Neuron (in vitro differentiated cells): Measurements from ENCODE around the gene MRFAP1.

ENCODE experiments used
- H2AFZ ChIP-seq: one replicate; pipeline ENCODE4 v1.6.1; 2013; ENCODE audit warnings: low read depth, mild to moderate bottlenecking, inconsistent platforms, low read length, moderate library complexity
- H3K27me3 ChIP-seq: one replicate; pipeline ENCODE4 v1.6.1; 2013; ENCODE audit warnings: low read length; ENCODE audit not compliant: insufficient read depth
- H3K36me3 ChIP-seq: one replicate; pipeline ENCODE4 v1.6.1; 2013; ENCODE audit warnings: low read length; ENCODE audit not compliant: insufficient read depth
- H3K4me1 ChIP-seq: one replicate; pipeline ENCODE4 v1.6.1; 2013; ENCODE audit warnings: low read length; ENCODE audit not compliant: insufficient read depth
- H3K4me3 ChIP-seq: 2 replicates; pipeline ENCODE4 v1.5.1; 2013; ENCODE audit warnings: mild to moderate bottlenecking, low read length, moderate library complexity
- H3K9me3 ChIP-seq: one replicate; pipeline ENCODE4 v1.6.1; 2013; ENCODE audit warnings: low read length

MRFAP1 gene

DNA sequence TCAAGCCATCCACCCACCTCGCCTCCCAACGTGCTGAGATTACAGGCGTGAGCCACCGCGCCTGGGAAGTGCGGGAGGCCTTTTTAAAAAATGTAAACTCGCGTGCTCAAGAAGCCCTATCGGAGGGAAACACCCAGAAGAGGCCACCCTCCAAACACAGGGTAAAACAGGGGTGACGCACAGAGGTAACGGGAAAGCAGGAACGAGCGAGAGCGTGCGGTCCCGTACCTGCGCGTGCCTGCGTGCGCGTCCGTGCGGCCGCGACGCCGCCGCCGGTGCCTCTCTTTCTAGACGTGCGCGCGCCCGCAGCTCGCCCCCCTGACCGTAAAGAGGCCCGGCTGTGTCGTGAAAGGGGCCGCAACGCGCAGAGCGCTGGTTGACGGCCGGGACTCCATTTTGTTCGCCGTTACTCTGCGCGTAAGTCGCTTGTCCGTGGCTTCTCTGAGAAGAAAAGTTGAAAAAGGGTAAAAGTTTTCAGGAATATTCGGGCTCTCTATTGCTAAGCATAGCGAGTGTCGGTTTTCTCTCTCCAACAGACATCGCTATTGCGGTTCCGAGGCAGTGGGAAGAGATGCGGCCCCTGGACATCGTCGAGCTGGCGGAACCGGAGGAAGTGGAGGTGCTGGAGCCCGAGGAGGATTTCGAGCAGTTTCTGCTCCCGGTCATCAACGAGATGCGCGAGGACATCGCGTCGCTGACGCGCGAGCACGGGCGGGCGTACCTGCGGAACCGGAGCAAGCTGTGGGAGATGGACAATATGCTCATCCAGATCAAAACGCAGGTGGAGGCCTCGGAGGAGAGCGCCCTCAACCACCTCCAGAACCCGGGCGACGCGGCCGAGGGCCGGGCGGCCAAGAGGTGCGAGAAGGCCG, at the start of gene MRFAP1:
MRFAP1 (plus strand) TSS at position 394 of the 872 bp plus-strand sequence; CDS start at position 572, 178 bp downstream.
- peaks cover 21% of the 10 kb centered on the region for H3K36me3 ChIP-seq
- H3K4me3 ChIP-seq, result peak within 1 kb of the TSS; percentile 65
- H3K27me3 ChIP-seq, result no peaks in the 10 kb centered on the region
- H2AFZ ChIP-seq, result peak within 1 kb of the TSS; percentile 1
- H3K4me1 ChIP-seq, result peaks cover 23% of the 10 kb centered on the region
- no peaks in the 10 kb centered on the region for H3K9me3 ChIP-seq

DNA sequence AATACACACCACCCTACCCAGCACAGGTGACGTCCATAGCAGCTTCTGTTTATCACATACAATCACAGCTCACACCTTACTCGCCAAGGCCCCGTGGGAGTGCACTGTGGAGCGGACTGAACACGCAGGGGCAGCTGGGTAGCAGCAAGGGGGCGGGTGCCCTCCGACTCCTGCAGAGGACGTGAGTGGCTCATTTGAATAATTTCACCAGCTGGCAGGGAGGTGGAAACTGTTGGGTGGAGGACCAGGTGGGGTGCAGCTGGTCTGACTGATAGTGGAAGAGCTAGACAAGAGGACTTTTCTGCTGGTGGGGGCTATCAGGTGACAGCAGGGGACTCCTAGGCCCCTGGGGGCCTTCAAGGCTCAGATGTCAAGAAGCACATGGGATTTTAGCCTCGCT, 49.2 kb upstream of the MRFAP1 start:
- peaks cover 12% of the 10 kb centered on the region for H3K36me3 ChIP-seq
- H3K27me3 ChIP-seq, result no peaks in the 10 kb centered on the region
- H3K9me3 ChIP-seq, result no peaks in the 10 kb centered on the region
- no peak overlapping the region for H2AFZ ChIP-seq
- H3K4me1 ChIP-seq, result no peaks in the 10 kb centered on the region
- H3K4me3 ChIP-seq, result no peak overlapping the region

DNA sequence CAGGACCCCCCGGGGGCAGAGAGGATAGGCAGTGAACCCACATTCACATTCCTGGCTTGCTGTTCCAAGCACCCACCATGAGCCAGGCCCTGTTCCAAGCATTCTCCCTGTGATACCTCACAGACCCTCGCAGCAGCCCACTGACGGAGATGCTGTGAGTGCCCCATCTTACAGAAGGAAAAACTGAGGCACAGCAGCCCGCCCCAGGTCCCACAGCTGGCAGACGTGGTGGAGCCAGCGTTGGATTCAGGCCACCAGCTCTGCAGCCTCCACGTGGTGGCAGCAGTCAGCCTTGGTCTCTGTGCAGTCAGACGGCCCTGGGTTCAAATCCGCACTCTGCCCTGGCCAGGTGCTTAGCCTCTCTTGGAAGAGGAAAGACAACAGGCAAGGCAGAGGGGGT, 48.7 kb upstream of the MRFAP1 start:
- Histone ChIP-seq H3K4me3 (no peak overlapping the region), H3K36me3 (peaks cover 12% of the 10 kb centered on the region), H3K27me3 (no peaks in the 10 kb centered on the region), H3K9me3 (no peaks in the 10 kb centered on the region), H2AFZ (no peak overlapping the region), H3K4me1 (no peaks in the 10 kb centered on the region)

DNA sequence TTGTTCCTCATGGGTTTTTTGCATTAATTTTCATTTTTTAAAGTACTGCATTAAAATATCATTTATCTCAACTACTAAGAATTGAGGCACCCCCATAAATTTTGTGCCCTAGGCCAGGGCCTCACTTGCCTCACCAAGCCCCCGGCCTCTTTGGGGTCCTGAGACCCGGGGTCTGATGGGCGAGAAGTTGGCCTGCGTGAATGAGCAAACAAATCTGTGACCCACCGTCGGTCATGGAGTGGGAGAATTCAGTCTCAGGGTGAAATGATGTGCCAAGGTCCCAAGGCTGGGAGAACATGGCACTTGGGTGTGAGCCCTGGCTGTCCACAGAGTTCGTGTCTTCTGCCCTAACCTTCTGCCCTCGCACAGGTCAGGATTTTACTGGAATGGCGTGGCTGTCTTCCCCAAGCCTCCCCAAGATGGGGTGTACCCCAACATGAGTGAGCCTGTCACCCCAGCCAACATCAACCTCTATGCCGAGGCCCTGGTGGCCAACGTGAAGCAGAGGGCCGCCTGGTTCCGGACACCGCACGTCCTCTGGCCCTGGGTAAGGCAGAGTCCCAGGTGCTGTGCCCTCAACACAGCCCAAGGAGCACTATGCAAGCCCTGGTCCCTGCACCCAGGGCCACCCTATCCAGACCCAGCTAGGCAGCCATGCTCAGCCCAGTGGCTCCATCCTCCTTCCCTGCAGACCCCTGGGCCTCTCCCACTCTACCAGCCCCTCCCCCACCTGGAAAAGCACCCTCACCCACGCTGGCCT, 47.5 kb upstream of the MRFAP1 start:
- Histone ChIP-seq H3K9me3 (no peaks in the 10 kb centered on the region), H3K27me3 (no peaks in the 10 kb centered on the region), H3K4me3 (no peak overlapping the region), H2AFZ (no peak overlapping the region), H3K36me3 (peaks cover 16% of the 10 kb centered on the region), H3K4me1 (no peaks in the 10 kb centered on the region)

DNA sequence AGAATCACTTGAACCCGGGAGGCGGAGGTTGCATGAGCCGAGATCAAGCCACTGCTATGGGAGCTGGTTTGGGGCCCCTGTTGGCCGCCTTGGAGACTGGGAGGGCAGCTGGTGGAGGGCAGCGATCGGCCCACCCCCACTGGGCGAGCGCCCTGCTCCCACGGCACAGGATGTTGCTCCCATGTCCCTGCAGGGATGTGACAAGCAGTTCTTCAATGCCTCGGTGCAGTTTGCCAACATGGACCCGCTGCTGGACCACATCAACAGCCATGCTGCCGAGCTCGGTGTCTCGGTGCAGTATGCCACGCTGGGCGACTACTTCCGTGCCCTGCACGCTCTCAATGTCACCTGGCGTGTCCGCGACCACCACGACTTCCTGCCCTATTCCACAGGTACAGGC, 46.1 kb upstream of the MRFAP1 start:
- Histone ChIP-seq H3K27me3 (no peaks in the 10 kb centered on the region), H2AFZ (no peak overlapping the region), H3K4me3 (no peak overlapping the region), H3K36me3 (peaks cover 16% of the 10 kb centered on the region), H3K9me3 (no peaks in the 10 kb centered on the region), H3K4me1 (no peaks in the 10 kb centered on the region)

DNA sequence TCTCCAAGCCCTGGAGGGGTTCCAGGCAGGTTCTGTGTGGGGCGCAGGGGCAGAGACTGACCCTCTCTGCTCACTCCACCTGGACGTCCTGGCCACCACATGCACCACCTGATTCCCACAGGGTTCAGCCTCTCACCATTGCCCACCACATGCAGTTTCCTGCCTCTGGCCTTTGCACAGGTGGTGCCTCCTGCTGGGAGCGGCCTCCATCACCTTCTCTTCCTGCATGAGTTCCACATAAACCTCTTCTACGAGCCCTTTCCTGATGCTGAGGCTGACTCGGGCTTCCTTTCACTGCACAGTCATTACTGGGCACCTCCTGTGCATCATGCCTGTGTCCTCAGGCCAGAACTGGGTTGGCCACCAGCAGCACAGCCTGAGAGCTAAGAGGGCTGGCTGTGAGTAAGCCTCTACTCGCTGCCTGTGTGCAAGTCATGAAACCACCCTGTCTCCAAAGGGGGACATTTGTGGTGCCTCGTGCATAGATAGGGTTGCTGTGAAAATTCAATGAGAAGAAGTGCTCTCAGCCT, 45.6 kb upstream of the MRFAP1 start:
- Histone ChIP-seq H3K27me3 (no peaks in the 10 kb centered on the region), H2AFZ (no peak overlapping the region), H3K9me3 (no peaks in the 10 kb centered on the region), H3K4me3 (no peak overlapping the region), H3K4me1 (no peaks in the 10 kb centered on the region), H3K36me3 (peaks cover 14% of the 10 kb centered on the region)

DNA sequence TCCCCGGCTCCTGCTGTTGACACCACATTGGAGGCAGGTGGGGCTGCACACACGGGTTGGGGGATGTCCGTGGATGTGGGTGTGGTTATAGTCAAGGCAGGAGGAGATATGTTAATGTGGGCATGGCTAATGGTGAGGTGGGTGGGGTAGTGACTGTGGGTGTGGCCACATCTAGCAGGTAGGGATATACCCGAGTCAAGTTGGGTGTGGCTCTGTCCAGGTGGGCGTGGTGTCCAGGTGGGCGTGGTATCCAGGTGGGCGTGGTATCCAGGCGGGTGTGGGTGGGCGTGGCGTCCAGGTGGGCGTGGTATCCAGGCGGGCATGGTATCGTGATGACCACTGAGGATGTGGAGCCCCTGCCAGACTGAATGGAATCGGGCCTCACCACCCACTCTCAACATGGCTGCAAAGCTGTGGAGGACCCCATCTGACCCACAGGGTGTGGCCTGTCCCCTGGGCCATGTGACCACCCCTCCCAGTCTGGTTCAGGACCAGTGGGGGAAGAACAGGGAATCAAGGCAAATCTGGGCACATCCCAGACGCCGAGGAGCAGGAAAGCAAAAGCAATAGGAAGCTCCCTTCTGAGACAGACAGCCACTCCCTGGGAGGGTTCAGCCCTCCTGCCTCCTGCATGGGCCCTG, 44.5 kb upstream of the MRFAP1 start:
- H3K9me3 ChIP-seq, result no peaks in the 10 kb centered on the region

DNA sequence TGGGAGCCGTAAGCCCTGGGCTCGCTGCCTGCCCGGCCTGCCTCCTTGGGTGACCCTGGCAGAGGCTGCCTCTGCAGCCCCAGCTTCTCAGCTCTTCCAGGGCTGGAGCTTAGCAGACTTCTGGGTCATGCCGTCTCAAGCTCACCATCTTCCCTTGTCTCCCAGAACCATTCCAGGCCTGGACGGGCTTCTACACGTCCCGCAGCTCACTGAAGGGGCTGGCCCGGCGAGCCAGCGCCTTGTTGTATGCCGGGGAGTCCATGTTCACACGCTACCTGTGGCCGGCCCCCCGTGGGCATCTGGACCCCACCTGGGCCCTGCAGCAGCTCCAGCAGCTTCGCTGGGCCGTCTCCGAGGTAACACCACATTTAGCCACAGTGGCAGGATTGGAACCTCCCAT, 43.5 kb upstream of the MRFAP1 start:
- peaks cover 15% of the 10 kb centered on the region for H3K36me3 ChIP-seq
- no peaks in the 10 kb centered on the region for H3K4me1 ChIP-seq
- H2AFZ ChIP-seq, result no peak overlapping the region
- no peaks in the 10 kb centered on the region for H3K27me3 ChIP-seq
- H3K4me3 ChIP-seq, result no peak overlapping the region
- no peaks in the 10 kb centered on the region for H3K9me3 ChIP-seq

More for the DNA sequence above, 44.5 kb upstream of the MRFAP1 start:
- Histone ChIP-seq H3K4me3 (no peak overlapping the region), H3K4me1 (no peaks in the 10 kb centered on the region), H2AFZ (no peak overlapping the region), H3K36me3 (peaks cover 13% of the 10 kb centered on the region), H3K27me3 (no peaks in the 10 kb centered on the region)

DNA sequence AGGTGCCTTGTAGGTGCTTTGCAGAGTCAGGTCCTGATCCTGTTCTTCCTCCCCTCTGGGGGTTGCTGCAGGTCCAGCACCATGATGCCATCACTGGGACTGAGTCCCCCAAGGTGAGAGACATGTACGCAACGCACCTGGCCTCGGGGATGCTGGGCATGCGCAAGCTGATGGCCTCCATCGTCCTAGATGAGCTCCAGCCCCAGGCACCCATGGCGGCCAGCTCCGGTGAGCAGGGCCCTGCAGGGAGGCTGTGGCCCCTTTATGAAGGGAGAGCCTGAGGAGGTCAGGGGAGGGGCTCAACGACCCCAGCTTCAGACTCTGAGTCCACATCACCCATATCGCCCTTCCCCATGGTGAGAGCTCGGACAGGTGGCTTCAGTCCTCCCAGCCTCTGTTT, 42.4 kb upstream of the MRFAP1 start:
- Histone ChIP-seq H3K9me3 (peaks cover 1% of the 10 kb centered on the region), H3K4me3 (no peak overlapping the region), H3K27me3 (no peaks in the 10 kb centered on the region), H3K4me1 (no peaks in the 10 kb centered on the region), H2AFZ (no peak overlapping the region), H3K36me3 (peaks cover 17% of the 10 kb centered on the region)

DNA sequence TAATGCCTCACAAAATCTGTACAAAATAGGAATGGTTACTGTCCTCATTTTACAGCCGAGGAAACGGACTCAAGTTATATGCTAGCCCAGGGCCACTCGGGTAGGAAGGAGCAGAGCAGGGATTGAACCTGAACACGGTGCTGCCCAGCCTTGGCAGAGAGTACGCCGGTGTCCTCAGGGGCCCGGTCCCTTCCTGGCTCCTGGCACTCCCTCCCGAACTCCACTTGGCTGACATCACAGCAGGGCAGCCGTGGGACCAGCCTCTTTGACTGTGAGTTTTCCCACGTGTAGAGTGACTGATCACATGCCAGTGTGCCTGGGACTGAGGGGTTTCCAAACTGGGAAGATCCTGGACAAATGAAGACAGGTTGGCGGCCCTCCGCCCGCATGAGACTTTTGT, 41.8 kb upstream of the MRFAP1 start:
- H3K27me3 ChIP-seq, result no peaks in the 10 kb centered on the region
- H2AFZ ChIP-seq, result no peak overlapping the region
- peaks cover 1% of the 10 kb centered on the region for H3K9me3 ChIP-seq
- no peaks in the 10 kb centered on the region for H3K4me1 ChIP-seq
- H3K36me3 ChIP-seq, result peaks cover 17% of the 10 kb centered on the region
- H3K4me3 ChIP-seq, result no peak overlapping the region

DNA sequence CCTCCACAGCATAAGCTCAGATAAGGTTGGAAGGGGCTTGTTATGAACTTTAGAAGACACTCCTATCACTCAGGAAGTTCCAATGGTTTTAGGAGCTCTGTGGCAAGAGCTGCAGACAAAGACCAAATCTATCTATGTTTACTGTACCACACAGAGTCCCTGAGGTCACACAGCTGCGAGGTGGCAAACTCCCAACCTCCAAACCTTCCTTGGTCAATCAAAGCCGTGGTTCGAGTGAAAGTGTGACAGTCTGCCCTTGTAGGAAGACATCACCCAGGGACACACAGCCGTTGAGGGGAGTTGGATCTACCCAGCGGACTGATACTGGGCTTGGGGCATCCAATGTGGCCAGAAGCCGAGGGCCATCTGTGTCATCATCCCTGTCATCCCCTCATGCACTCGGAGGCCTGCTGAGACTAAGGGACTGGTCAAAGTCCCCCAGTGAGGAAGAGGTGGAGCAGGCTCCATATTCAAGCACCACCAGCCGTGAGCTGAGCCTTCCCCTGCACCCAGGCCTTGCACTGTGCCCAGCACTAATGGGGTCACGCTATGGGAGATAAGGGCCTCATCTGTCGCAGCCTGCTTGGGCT, 38.7 kb upstream of the MRFAP1 start:
- Histone ChIP-seq H3K4me1 (no peaks in the 10 kb centered on the region), H3K4me3 (no peak overlapping the region), H2AFZ (no peak overlapping the region), H3K36me3 (peaks cover 25% of the 10 kb centered on the region), H3K27me3 (no peaks in the 10 kb centered on the region), H3K9me3 (peaks cover 18% of the 10 kb centered on the region)

DNA sequence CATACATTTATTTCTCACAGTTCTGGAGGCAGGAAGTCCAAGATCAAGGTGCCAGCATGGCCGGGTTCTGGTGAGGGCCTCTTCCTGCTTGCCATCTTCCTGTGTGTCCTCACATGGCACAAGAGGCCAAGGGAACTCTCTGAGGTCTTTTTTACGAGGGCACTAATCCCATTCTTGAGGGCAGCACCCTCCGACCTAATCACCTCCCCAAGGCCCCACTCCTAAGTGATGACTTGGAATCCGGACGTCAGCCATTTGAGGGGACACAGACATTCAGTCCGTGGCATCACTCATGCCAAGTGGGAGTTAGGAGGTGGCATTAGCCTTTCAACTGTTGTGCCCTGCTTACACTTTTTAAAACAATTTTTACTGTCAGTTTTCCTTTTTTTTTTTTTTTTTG, 38.2 kb upstream of the MRFAP1 start:
- H3K4me1 ChIP-seq, result no peaks in the 10 kb centered on the region
- no peak overlapping the region for H3K4me3 ChIP-seq
- H3K27me3 ChIP-seq, result no peaks in the 10 kb centered on the region
- peaks cover 18% of the 10 kb centered on the region for H3K9me3 ChIP-seq
- peaks cover 24% of the 10 kb centered on the region for H3K36me3 ChIP-seq
- no peak overlapping the region for H2AFZ ChIP-seq
